Liver (tissue), 9 donors: ENCODE results near the gene RAB22A. TPM values are rescaled to one million over a fixed set of nuclear protein-coding genes. Genes with fewer than 3 reads are reported as not detected.
A peak's percentile ranks its signal among the peaks of the same experiment; 100 is the strongest.

Experiments used
- DNase-seq: peaks from one replicate; pipeline ENCODE4 v3.0.0-alpha.2; 2017; ENCODE audit warnings: low spot score
- H3K27ac ChIP-seq, 2 donors: one replicate each; pipeline ENCODE4 v1.7.0; 2013; ENCODE audit warnings: inconsistent platforms in 2 of 2, low read length in 2 of 2, control low read depth in 1 of 2, low read depth in 1 of 2, mild to moderate bottlenecking in 1 of 2
- H3K27me3 ChIP-seq, 4 donors: one replicate each; pipeline versions ENCODE4 v1.6.1 to v1.7.0; 2013; ENCODE audit warnings: low read length in 3 of 4, inconsistent platforms in 1 of 4, mild to moderate bottlenecking in 1 of 4, moderate library complexity in 1 of 4; ENCODE audit not compliant: control insufficient read depth in 4 of 4, insufficient read depth in 4 of 4
- H3K36me3 ChIP-seq, 4 donors: one replicate each; pipeline versions ENCODE4 v1.6.1 to v1.7.0; 2013; ENCODE audit warnings: low read length in 3 of 4, mild to moderate bottlenecking in 3 of 4, low read depth in 1 of 4, moderate library complexity in 1 of 4; ENCODE audit not compliant: control insufficient read depth in 4 of 4, insufficient read depth in 3 of 4
- H3K4me1 ChIP-seq, 4 donors: one replicate each; pipeline versions ENCODE4 v1.6.1 to v1.7.0; 2013; ENCODE audit warnings: low read length in 3 of 4, mild to moderate bottlenecking in 3 of 4, moderate library complexity in 1 of 4; ENCODE audit not compliant: control insufficient read depth in 4 of 4, insufficient read depth in 4 of 4
- H3K4me3 ChIP-seq, 3 donors: one replicate each; pipeline versions ENCODE4 v1.6.1 to v1.7.0; 2013; ENCODE audit warnings: low read length in 3 of 3, control low read depth in 1 of 3, low read depth in 1 of 3, mild to moderate bottlenecking in 1 of 3
- H3K9ac ChIP-seq, 2 donors: one replicate each; pipeline ENCODE4 v1.7.0; 2013; ENCODE audit warnings: low read length in 2 of 2, mild to moderate bottlenecking in 2 of 2, moderate library complexity in 2 of 2, control low read depth in 1 of 2, low read depth in 1 of 2
- H3K9me3 ChIP-seq, 4 donors: one replicate each; pipeline versions ENCODE4 v1.6.1 to v1.7.0; 2013; ENCODE audit warnings: low read length in 3 of 4; ENCODE audit not compliant: control insufficient read depth in 4 of 4
- CTCF ChIP-seq: fragments of 150-350 bp; IDR thresholded peaks from 2 replicates; pipeline ENCODE4 v1.5.1; 2017; ENCODE audit warnings: improper control_type of control experiment, low read depth, low read length; ENCODE audit not compliant: missing input control
- FOXA1 ChIP-seq: IDR thresholded peaks from 2 replicates; pipeline ENCODE4 v1.6.1; 2016; ENCODE audit warnings: antibody characterized with exemption
- GABPA ChIP-seq, 2 donors: IDR thresholded peaks in 1 of 2; conservative IDR thresholded peaks in 1 of 2; 2 replicates each; pipeline ENCODE4 v1.6.1; 2016; ENCODE audit warnings: antibody characterized with exemption in 2 of 2, mild to moderate bottlenecking in 1 of 2, moderate library complexity in 1 of 2
- HNF4A ChIP-seq, 2 donors: conservative IDR thresholded peaks; 2 replicates each; pipeline ENCODE4 v1.6.1; 2016; ENCODE audit warnings: antibody characterized with exemption in 2 of 2, mild to moderate bottlenecking in 2 of 2
- HNF4G ChIP-seq: IDR thresholded peaks from 2 replicates; pipeline ENCODE4 v1.6.1; 2016; ENCODE audit warnings: antibody characterized with exemption
- MAX ChIP-seq: IDR thresholded peaks from 2 replicates; pipeline ENCODE4 v1.6.1; 2016; ENCODE audit warnings: antibody characterized with exemption
- NR2F2 ChIP-seq: IDR thresholded peaks from 2 replicates; pipeline ENCODE4 v1.6.1; 2016; ENCODE audit warnings: antibody characterized with exemption
- RAD21 ChIP-seq, 2 donors: IDR thresholded peaks; 2 replicates each; pipeline ENCODE4 v1.6.1; 2016; ENCODE audit warnings: antibody characterized with exemption in 2 of 2, mild to moderate bottlenecking in 2 of 2
- REST ChIP-seq: IDR thresholded peaks from 2 replicates; pipeline ENCODE4 v1.6.1; 2016; ENCODE audit warnings: antibody characterized with exemption, mild to moderate bottlenecking
- YY1 ChIP-seq: IDR thresholded peaks from 2 replicates; pipeline ENCODE4 v1.6.1; 2016; ENCODE audit warnings: antibody characterized with exemption, mild to moderate bottlenecking
- ZBTB33 ChIP-seq: IDR thresholded peaks from 2 replicates; pipeline ENCODE4 v1.6.1; 2016; ENCODE audit warnings: antibody characterized with exemption
- WGBS: extraction: QIAGEN DNeasy Blood & Tissue Kit; methylation state at CpG from one replicate; pipeline ENCODE4 v1.1.7; 2013; 5-methylcytosine and 5-hydroxymethylcytosine counted together
- polyA plus RNA-seq, 2 donors: library from polyadenylated mRNA; stranded (reverse) in 1 of 2; unstranded in 1 of 2; fragments of 200-250 nt in 1 of 2; fragments of >200 nt in 1 of 2; fragmentation: Nextera tagmentation in 1 of 2; extraction: Ambion mirVana in 1 of 2; gene quantifications; one replicate each; pipeline versions ENCODE4 v1.2.1 to v1.2.3, GENCODE V29; 2013 to 2015
- total RNA-seq, 2 donors: library from RNA; depleted of rRNA; stranded (reverse); fragments of >200 nt; gene quantifications; one replicate each; pipeline ENCODE4 v1.2.3, GENCODE V29; 2014
- donor health status: healthy.
- donor health status: healthy.
- donor health status: healthy.
- donor health status: healthy.
- donor health status: healthy.

RAB22A gene
- total and polyA plus RNA-seq, 4 donors, result 3.0 to 8.1 (median 5.8) TPM

- Histone ChIP-seq H3K4me1 (no peaks in the 10 kb centered on the region), H3K27ac (no peak overlapping the region), H3K36me3 (peaks cover 0 to 6% (median 2%) of the 10 kb centered on the region in 4 donors), H3K27me3 (no peaks in the 10 kb centered on the region), H3K9me3 (no peaks in the 10 kb centered on the region), H3K9ac (no peak overlapping the region), H3K4me3 (no peak overlapping the region)
- no peak for DNase-seq
- TF ChIP-seq NR2F2 (no peak), ZBTB33 (no peak), HNF4G (no peak), HNF4A (conservative IDR thresholded peaks at IDR 0.05) (no peak), RAD21 (IDR thresholded peaks at IDR 0.05) (no peak)
- 93% methylated on average over 7 of the region's 7 CpGs for WGBS
These were observed 41.1 kb upstream of the RAB22A start for GRCh38 chr20:58268421-58268821.

- Histone ChIP-seq H3K27me3 (no peaks in the 10 kb centered on the region), H3K9me3 (no peaks in the 10 kb centered on the region), H3K36me3 (peaks cover 0 to 6% (median 2%) of the 10 kb centered on the region in 4 donors), H3K4me3 (no peak overlapping the region), H3K9ac (no peak overlapping the region), H3K4me1 (no peaks in the 10 kb centered on the region), H3K27ac (no peak overlapping the region)
- WGBS, result 78% methylated on average over 13 of the region's 13 CpGs
- TF ChIP-seq REST (no peak), YY1 (no peak), HNF4A (conservative IDR thresholded peaks at IDR 0.05) (no peak), CTCF (no peak), FOXA1 (no peak), MAX (no peak), GABPA (IDR thresholded peaks at IDR 0.05 in 1 of 2, conservative IDR thresholded peaks at IDR 0.05 in 1 of 2) (no peak), NR2F2 (peak; percentile 49)
- DNase-seq, result no peak
These were observed 40.4 kb upstream of the RAB22A start for GRCh38 chr20:58268936-58269619.
